NCI-H2081 treated with DMSO at 0.1 percent for 48 hours (cell line): ENCODE measurements around the gene SPECC1L.

Source experiments
- DNase-seq: peaks from one replicate; lab custom pipeline; 2025; lab: John Stamatoyannopoulos, UW

The SPECC1L gene

DNA sequence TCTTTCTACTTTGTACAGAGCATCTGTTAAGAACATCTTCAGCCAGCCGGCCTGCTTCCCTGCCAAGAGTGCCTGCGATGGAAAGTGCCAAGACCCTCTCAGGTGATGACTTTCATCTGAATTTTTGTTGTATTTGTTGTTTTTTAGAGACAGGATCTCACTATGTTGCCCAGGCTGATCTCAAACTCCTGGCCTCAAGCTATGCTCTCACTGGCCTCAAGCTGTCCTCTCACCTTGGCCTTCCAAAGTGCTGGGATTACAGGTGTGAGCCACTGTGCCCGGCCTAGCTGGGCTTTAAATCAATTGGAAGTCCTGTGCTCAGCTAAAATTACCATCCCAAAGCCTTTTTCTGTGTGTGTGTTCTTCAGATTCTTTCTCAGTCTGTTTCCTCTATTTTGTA lies 92.6 kb downstream of the SPECC1L start:
- no peak for DNase-seq

GRCh38 chr22:24366701-24367100 lies 96.1 kb downstream of the SPECC1L start:
- DNase-seq = no peak

DNA sequence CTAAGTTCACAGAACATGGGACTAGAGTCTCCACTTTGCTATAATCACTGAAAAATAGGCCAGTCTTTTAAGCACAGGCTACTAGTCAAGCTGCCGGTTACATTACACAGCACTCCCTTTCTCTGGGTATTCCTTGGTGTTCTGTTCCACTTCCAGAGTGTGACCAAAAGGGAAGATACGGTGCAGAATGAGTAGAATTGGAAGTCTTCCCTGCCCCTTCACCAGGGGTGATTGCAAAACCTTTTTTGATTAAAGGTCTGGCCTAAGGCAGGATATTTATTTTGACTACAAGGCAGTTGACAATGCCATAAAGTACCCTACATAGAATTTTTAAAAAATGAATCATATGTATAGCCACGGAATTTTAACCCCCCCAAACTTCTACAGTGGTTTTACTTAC lies 97.2 kb downstream of the SPECC1L start:
- no peak for DNase-seq

GRCh38 chr22:24370401-24370800 lies 99.8 kb downstream of the SPECC1L start:
- no peak for DNase-seq

DNA sequence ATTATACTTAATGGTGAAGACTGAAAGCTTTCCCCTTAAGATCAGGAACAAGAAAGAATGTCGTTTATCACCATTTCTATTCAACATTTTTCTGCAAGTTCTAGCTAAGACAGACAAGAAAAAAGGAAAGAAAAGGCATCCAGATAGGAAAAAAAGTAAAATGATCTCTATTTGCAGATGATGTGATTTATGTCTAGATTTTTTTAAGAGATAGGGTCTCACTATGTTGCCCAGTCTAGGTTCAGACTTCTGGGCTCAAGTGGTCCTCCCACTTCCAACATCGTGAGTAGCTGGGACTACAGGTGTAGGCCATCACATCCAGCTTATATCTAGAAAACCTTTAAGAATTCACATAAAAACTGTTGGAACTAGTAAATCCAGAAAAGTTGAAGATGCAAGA lies 105.4 kb downstream of the SPECC1L start:
- no peak for DNase-seq

DNA sequence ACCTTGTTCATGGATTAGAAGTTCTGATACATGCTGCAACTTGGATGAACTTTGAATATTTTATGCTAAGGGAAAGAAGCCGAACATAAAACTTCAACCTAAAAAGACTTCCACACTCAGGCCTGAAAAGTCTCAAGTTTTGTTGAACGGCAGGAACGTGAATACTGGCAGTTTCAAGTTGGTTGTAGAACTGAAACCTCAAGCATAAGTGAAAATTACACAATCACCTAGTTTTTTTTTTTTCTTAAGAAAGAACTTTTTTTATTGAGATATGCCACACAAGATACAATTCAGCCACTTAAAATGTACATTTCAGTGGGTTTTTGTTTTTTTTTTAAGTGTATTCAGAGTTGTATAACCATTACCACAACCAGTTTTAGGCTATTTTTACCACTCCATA lies 106.0 kb downstream of the SPECC1L start:
- no peak for DNase-seq

- DNase-seq = no peak
These were observed 108.9 kb downstream of the SPECC1L start for GRCh38 chr22:24379536-24379935.

- no peak for DNase-seq
These were observed 109.7 kb downstream of the SPECC1L start for GRCh38 chr22:24380220-24380904.

- no peak for DNase-seq
These were observed 110.2 kb downstream of the SPECC1L start for GRCh38 chr22:24380905-24381230.

DNA sequence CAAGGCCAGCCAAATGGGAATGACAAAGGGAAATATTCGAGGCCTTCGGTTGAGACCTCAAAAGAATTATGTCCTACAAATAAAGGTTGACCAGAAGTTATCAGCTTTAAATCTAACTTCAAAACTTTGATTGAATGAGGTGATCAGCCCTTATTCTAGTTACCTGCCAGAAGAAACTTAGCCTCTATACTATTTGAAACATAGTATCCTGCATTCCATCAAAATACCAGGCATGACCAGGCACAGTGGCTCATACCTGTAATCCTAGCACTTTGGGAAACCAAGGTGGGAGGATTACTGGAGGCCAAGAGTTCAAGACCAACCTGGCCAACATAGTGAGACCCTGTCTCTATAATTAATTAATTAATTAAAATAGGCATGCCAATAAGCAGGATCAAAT lies 112.4 kb downstream of the SPECC1L start:
- DNase-seq = no peak

- no peak for DNase-seq
These were observed 113.5 kb downstream of the SPECC1L start for GRCh38 chr22:24384131-24384530.

GRCh38 chr22:24386937-24387471 lies 116.4 kb downstream of the SPECC1L start:
- no peak for DNase-seq

GRCh38 chr22:24389680-24390079 lies 119.0 kb downstream of the SPECC1L start:
- no peak for DNase-seq

GRCh38 chr22:24390156-24390555 lies 119.5 kb downstream of the SPECC1L start:
- DNase-seq = no peak

- no peak for DNase-seq
These were observed 119.9 kb downstream of the SPECC1L start for GRCh38 chr22:24390576-24390975.

- DNase-seq = no peak
These were observed 121.2 kb downstream of the SPECC1L start for GRCh38 chr22:24391836-24392217.

GRCh38 chr22:24392218-24392931 lies 121.7 kb downstream of the SPECC1L start:
- DNase-seq = no peak

DNA sequence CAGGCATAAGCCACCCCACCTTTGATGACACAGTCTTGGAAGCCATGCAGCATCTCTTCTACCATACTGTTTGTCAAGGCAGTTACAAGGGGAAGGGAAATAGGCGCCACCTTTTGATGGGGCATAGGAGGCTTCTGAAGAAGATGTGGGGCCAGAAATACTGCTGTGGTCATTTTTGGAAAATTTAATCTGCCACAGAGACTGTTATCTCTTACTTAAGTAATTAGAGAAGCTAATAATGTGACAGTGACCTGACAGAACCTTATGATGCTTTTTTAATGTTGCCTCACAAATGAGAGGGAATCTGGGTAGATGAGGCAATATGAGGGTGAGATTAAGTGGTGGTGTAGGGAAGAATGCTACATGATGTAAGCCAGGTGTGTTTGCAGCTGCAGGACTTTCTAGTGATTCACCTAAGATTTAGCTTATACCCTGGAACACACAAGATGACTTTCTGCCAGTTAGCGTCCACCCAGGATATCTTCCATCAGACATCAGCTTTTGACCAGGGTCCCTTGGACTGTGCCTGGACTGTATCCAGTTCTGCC lies 122.5 kb downstream of the SPECC1L start:
- DNase-seq = no peak

DNA sequence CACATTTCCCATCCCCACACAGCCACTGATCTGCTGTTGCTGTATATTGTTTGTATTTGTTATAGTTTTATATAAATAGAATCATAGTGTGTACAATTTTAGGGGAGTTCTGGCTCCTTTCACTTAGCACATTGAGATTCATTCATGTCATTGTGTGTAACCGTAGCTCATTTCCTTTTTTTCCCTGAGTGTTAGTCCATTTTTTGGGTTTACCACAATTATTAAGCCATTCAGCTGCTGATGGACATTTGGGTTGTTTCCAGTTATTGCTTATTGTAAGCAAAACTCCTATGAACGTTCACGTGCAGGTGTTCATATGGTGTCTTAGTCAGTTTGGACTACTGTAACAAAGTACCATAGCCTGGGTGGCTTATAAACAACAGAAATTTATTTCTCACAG lies 123.2 kb downstream of the SPECC1L start:
- DNase-seq = no peak

- no peak for DNase-seq
These were observed 123.6 kb downstream of the SPECC1L start for GRCh38 chr22:24394254-24394653.

GRCh38 chr22:24398409-24398808 lies 127.8 kb downstream of the SPECC1L start:
- DNase-seq = no peak

- no peak for DNase-seq
These were observed 129.5 kb downstream of the SPECC1L start for GRCh38 chr22:24400034-24400725.
